ENCODE data around the gene CHKA. TPM values are rescaled to one million over a fixed set of nuclear protein-coding genes. Genes with fewer than 3 reads are reported as not detected.

CHKA gene
- total RNA-seq, 4 donors from 2014 or later, result 1.1 to 13.0 (median 4.2) TPM

DNA sequence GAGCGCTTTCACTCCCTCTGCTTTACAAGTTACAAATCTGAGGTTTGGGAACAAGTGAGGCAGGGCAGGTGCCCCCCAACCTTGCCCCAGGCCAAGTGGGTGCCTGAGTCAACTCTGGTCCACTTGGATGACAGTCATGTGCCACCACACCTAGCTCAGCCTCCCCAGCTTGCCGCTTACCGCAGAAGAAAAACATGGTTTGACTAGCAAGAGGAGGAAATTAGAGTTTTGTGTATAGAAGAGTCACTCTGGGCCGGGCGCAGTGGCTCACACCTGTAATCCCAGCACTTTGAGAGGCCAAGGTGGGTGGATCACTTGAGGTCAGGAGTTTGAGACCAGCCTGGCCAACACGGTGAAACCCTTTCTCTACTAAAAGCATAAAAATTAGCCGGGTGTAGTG lies 27.7 kb upstream of the CHKA start:
- Histone ChIP-seq H3K27me3 (no peaks in the 10 kb centered on the region), H3K9me3 (no peaks in the 10 kb centered on the region), H3K36me3 (no peaks in the 10 kb centered on the region), H3K27ac (peak overlapping the region in 1 of 4 donors; percentile 5), H3K4me3 (no peak overlapping the region), H3K4me1 (peaks cover 0 to 34% (median 22%) of the 10 kb centered on the region in 3 donors)
- DNase-seq, result no peak
- intact Hi-C loops (cut with DNase I), result no loop called here
- TF ChIP-seq, protein P1, sequence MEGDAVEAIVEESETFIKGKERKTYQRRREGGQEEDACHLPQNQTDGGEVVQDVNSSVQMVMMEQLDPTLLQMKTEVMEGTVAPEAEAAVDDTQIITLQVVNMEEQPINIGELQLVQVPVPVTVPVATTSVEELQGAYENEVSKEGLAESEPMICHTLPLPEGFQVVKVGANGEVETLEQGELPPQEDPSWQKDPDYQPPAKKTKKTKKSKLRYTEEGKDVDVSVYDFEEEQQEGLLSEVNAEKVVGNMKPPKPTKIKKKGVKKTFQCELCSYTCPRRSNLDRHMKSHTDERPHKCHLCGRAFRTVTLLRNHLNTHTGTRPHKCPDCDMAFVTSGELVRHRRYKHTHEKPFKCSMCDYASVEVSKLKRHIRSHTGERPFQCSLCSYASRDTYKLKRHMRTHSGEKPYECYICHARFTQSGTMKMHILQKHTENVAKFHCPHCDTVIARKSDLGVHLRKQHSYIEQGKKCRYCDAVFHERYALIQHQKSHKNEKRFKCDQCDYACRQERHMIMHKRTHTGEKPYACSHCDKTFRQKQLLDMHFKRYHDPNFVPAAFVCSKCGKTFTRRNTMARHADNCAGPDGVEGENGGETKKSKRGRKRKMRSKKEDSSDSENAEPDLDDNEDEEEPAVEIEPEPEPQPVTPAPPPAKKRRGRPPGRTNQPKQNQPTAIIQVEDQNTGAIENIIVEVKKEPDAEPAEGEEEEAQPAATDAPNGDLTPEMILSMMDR (IDR thresholded peaks at IDR 0.05), result no peak
- no peak for TF ChIP-seq POLR2A (IDR thresholded peaks at IDR 0.05)
- 77 to 90% methylated on average over 2 to 5 of the region's 7 CpGs for WGBS, 2 donors

DNA sequence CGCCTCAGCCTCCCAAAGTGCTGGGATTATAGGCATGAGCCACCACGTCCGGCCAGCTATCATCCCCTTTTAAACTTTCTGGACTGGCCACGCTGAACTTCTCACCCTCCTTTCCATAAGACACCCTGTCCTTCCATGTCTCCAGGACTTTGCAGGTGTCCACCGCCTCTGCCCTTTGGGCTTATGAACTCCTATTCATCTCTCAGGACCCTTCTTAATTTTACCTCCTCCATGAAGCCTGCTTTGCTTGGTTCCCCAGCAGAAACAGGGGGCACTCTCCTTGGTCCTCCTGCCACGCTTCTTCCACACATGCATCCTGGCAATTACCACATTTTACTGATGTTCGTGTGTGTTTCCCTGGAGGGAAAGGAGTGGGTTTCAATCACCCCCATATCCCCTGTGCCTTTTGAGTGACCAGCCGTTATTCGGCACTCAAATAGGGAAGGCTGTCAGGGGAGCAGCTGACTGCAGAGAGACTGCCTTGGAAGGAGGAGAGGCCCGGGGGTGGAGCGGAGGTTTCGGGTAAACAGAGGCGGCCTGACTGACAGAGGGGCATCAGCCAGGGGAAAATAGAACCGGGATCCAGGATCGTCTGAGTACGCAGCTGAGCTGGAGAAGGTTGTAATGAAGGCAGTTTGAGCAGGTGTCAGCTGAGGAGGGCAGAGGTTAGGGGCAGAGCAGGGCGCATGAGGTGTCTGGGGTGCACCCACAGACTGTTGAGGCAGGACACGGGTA lies 27.1 kb upstream of the CHKA start:
- H3K27me3 ChIP-seq, result no peaks in the 10 kb centered on the region
- DNase-seq, result no peak
- intact Hi-C loops (cut with DNase I), result no loop called here
- H3K4me3 ChIP-seq, result no peak overlapping the region
- peaks cover 0 to 34% (median 22%) of the 10 kb centered on the region in 3 donors for H3K4me1 ChIP-seq
- H3K36me3 ChIP-seq, result no peaks in the 10 kb centered on the region
- H3K9me3 ChIP-seq, result no peaks in the 10 kb centered on the region
- peak overlapping the region in 1 of 4 donors; percentile 5 for H3K27ac ChIP-seq
- 86% methylated on average over 18 of the region's 18 CpGs for WGBS, 2 donors
- no peak for TF ChIP-seq POLR2A (IDR thresholded peaks at IDR 0.05)
- TF ChIP-seq, protein P1 (IDR thresholded peaks at IDR 0.05), result no peak

DNA sequence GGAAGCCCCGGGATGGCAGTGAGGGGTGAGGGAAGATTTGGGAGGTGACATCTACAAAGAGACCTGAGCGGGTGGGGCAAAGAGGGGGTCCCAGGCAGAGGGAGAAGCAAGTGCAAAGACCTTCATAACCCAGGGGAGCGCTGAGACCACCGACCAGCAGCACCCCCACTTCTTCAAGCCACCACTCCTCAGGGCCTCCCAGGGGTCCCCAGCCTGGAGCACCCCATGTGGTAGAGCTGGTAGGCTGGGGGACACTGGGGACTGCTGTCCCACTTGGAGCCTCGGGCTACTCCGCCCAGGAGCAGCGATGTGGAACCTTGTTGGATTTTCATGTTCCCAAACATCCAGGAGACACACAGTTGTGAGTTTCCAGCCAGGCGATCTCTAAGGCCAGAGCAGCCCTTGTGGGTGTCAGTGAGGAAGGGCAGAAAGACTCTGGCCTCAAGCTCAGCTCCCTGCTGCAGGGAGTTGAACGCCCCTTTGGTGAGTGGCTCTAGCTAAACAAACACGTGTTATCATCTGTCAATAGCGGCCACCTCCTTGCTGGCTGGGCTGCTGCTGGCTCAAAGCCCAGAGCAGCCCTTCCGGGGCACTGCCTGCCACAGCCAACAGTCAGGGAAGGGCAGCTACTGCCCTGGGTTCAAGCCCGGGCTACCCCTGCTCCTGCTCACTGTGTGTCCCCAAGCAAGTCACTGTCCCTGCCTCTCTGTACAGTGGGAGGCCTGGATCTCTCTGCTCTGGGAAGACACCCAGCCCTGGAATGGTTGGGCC lies 25.7 kb upstream of the CHKA start:
- TF ChIP-seq, protein P1 (IDR thresholded peaks at IDR 0.05), result no peak
- TF ChIP-seq POLR2A (IDR thresholded peaks at IDR 0.05), result no peak
- no peaks in the 10 kb centered on the region for H3K27me3 ChIP-seq
- peaks cover 0 to 47% (median 30%) of the 10 kb centered on the region in 3 donors for H3K4me1 ChIP-seq
- no peaks in the 10 kb centered on the region for H3K9me3 ChIP-seq
- no peaks in the 10 kb centered on the region for H3K36me3 ChIP-seq
- intact Hi-C loops (cut with DNase I), result no loop called here
- DNase-seq, result no peak
- H3K4me3 ChIP-seq, result no peak overlapping the region
- whole genome bisulfite sequencing, 2 donors, result 17 to 59% methylated on average over 1 to 8 of the region's 13 CpGs
- H3K27ac ChIP-seq, result peak overlapping the region; percentile 18 to 83 (median 44)

DNA sequence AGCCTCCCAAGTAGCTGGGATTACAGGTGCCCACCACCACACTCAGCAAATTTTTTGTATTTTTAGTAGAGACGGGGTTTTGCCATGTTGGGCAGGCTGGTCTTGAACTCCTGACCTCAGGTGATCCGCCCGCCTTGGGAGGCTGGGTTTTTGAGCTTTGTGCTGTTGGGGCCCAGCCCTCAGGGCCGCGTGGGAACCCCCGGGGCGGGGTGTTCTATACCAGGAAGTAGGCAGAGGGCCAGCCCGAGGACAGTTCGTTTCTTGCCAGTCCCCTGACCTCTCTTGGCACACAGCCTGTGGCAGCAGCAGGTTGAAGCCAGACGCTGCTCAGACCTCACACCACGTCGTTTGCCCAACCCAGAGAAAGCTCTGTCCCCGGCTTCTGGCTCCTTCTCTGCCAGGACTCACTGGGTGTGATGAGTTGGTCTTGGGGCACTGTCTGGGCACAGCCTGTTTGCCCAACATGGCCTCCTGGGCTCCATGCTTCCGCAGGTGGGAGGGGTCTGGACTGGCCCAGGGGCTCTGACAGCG lies 24.9 kb upstream of the CHKA start:
- peak overlapping the region; percentile 18 to 83 (median 44) for H3K27ac ChIP-seq
- intact Hi-C loops (cut with DNase I), result no loop called here
- DNase-seq, result no peak
- H3K4me3 ChIP-seq, result no peak overlapping the region
- no peaks in the 10 kb centered on the region for H3K27me3 ChIP-seq
- H3K9me3 ChIP-seq, result no peaks in the 10 kb centered on the region
- 39 to 74% methylated on average over 3 to 5 of the region's 15 CpGs for WGBS, 2 donors
- H3K4me1 ChIP-seq, result peaks cover 0 to 55% (median 36%) of the 10 kb centered on the region in 3 donors
- H3K36me3 ChIP-seq, result no peaks in the 10 kb centered on the region
- TF ChIP-seq, protein P1 (IDR thresholded peaks at IDR 0.05), result no peak
- TF ChIP-seq POLR2A (IDR thresholded peaks at IDR 0.05), result peak in 1 of 4 donors; percentile 20
